Esophagus muscularis mucosa (tissue), 4 donors: ENCODE results near the gene DISP2. TPM values are rescaled to one million over a fixed set of nuclear protein-coding genes. Genes with fewer than 3 reads are reported as not detected.

Experiments used
- DNase-seq: peaks from one replicate; pipeline ENCODE4 v3.0.0-alpha.2; 2017; ENCODE audit errors: extremely low spot score
- H3K27ac ChIP-seq, 4 donors: fragments of 200-600 bp; sonication (generic); replicated peaks in 1 of 4; 1 replicate in 3 of 4; 2 replicates in 1 of 4; pipeline ENCODE4 v1.5.1; 2016 to 2019; ENCODE audit warnings: mild to moderate bottlenecking in 1 of 4
- H3K27me3 ChIP-seq, 4 donors: fragments of 200-600 bp; sonication (generic); one replicate each; pipeline versions ENCODE4 v1.5.1 to v1.6.0; 2016 to 2019
- H3K36me3 ChIP-seq, 4 donors: fragments of 200-600 bp; sonication (generic); one replicate each; pipeline ENCODE4 v1.5.1; 2016 to 2019
- H3K4me1 ChIP-seq, 4 donors: fragments of 200-600 bp; sonication (generic); one replicate each; pipeline ENCODE4 v1.5.1; 2016 to 2019
- H3K4me3 ChIP-seq, 4 donors: fragments of 200-600 bp; sonication (generic); 1 replicate in 2 of 4; 2 replicates in 2 of 4; pipeline ENCODE4 v1.5.1; 2016 to 2019; ENCODE audit warnings: mild to moderate bottlenecking in 4 of 4, moderate library complexity in 1 of 4
- H3K9me3 ChIP-seq, 4 donors: fragments of 200-600 bp; sonication (generic); 1 replicate in 3 of 4; 2 replicates in 1 of 4; pipeline ENCODE4 v1.5.1; 2016 to 2019
- CTCF ChIP-seq, 3 experiments: fragments of 200-600 bp in 2 of 3; fragments of 450-650 bp in 1 of 3; sonication (generic) in 2 of 3; IDR thresholded peaks; one replicate each; pipeline ENCODE4 v1.5.1; 2017 to 2019; ENCODE audit warnings: antibody characterized with exemption in 3 of 3, mild to moderate bottlenecking in 2 of 3, moderate library complexity in 1 of 3
- EP300 ChIP-seq: sonication (generic); formaldehyde crosslinking; IDR thresholded peaks from one replicate; pipeline ENCODE4 v1.6.1; 2017; ENCODE audit warnings: antibody characterized with exemption
- POLR2A ChIP-seq: fragments of 450-650 bp; IDR thresholded peaks from one replicate; pipeline ENCODE4 v1.6.1; 2017; ENCODE audit warnings: antibody characterized with exemption, moderate library complexity, mild to moderate bottlenecking, low read depth
- POLR2AphosphoS5 ChIP-seq, 2 donors: sonication (generic); formaldehyde crosslinking; IDR thresholded peaks; one replicate each; pipeline ENCODE4 v1.6.1; 2017; ENCODE audit warnings: antibody characterized with exemption in 2 of 2
- WGBS: methylation state at CpG from one replicate; pipeline ENCODE4 v1.1.5; 2018; 5-methylcytosine and 5-hydroxymethylcytosine counted together
- intact Hi-C: fragments of 100-400 bp; cut with DNase I; formaldehyde crosslinking; loops from one replicate; pipeline ENCODE4 v1.15.1; 2023
- total RNA-seq, 4 donors: library from RNA; depleted of rRNA; stranded (reverse); fragments of >200 nt; gene quantifications; one replicate each; pipeline versions ENCODE4 v1.1.0 to v1.2.1, GENCODE V29; 2016

DISP2 gene
- total RNA-seq, 4 donors from 2014 or later: 0.13 to 0.42 (median 0.26) TPM

DNA sequence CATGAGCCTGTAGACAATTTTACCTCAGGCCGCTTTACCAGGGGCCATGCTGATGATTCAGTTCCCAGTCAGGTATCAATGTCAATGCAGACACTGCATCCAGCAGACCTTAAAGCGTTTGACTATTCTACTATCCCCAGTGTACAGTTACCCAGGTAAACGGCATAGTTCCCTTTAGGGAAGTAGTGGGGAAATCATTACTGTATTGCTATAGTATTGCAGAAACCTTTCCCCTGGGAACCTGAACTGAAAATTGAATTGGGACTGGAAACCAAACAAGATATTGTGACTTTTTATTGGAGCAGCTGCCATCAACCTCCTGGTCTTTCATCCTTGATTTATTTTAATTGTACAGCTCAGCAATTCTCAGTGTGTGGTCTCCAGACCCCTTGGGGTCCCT, 41.1 kb upstream of the DISP2 start:
- intact Hi-C loops: loop anchor here (5.0 kb wide), 1 partner anchor 35 kb away; the partner anchor contains the start of gene ANKRD63

GRCh38 chr15:40317580-40317979, 40.4 kb upstream of the DISP2 start:
- intact Hi-C loops: loop anchor here (5.0 kb wide), 1 partner anchor 35 kb away; the partner anchor contains the start of gene ANKRD63
- Histone ChIP-seq H3K9me3 (no peaks in the 10 kb centered on the region), H3K4me3 (no peak overlapping the region), H3K27me3 (no peaks in the 10 kb centered on the region), H3K4me1 (peaks cover 0 to 33% (median 27%) of the 10 kb centered on the region in 4 donors), H3K27ac (no peak overlapping the region), H3K36me3 (no peaks in the 10 kb centered on the region)
- TF ChIP-seq POLR2AphosphoS5 (IDR thresholded peaks at IDR 0.05) (no peak), CTCF (IDR thresholded peaks at IDR 0.05) (no peak), EP300 (no peak), POLR2A (no peak)
- no peak for DNase-seq
- 66% methylated on average over 4 of the region's 4 CpGs for WGBS

More for the DNA sequence above, 41.1 kb upstream of the DISP2 start:
- TF ChIP-seq EP300 (no peak), CTCF (IDR thresholded peaks at IDR 0.05) (no peak), POLR2A (no peak), POLR2AphosphoS5 (IDR thresholded peaks at IDR 0.05) (no peak)
- no peak overlapping the region for H3K4me3 ChIP-seq
- 88% methylated on average over 3 of the region's 3 CpGs for WGBS
- DNase-seq: no peak
- peaks cover 0 to 26% (median 21%) of the 10 kb centered on the region in 4 donors for H3K4me1 ChIP-seq
- no peaks in the 10 kb centered on the region for H3K36me3 ChIP-seq
- H3K27me3 ChIP-seq: no peaks in the 10 kb centered on the region
- no peak overlapping the region for H3K27ac ChIP-seq
- no peaks in the 10 kb centered on the region for H3K9me3 ChIP-seq

DNA sequence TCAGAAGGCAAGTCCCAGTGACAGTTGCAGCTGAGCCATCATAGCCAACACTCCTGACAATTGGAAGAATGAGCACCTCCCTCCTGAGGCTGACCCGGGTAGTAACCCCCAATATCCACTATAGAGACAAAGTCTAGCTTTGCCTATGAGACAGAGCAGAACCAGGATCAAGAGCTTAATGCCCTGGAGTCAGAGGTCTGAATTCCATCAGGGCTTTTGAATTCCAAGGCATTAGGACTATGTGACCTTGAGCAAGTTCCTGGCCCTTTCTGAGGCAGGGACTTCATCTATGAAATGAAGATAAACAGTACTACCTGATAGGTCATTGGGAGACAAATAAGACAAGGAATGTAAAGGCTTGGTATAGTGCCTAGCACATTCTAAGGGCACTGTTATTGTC, 37.6 kb upstream of the DISP2 start:
- intact Hi-C loops: loop anchor here (2.0 to 5.0 kb wide), 2 partner anchors 47 to 102 kb away; no protein-coding TSS in a partner anchor
- Histone ChIP-seq H3K4me3 (no peak overlapping the region), H3K36me3 (no peaks in the 10 kb centered on the region), H3K9me3 (no peaks in the 10 kb centered on the region), H3K27me3 (no peaks in the 10 kb centered on the region), H3K27ac (peak overlapping the region in 2 of 4 donors; percentile 95 to 98), H3K4me1 (peaks cover 10 to 41% (median 34%) of the 10 kb centered on the region in 4 donors)
- TF ChIP-seq POLR2AphosphoS5 (IDR thresholded peaks at IDR 0.05) (no peak), CTCF (IDR thresholded peaks at IDR 0.05) (no peak), POLR2A (no peak), EP300 (no peak)
- WGBS: 91% methylated on average over 1 of the region's 1 CpG
- DNase-seq: no peak

- Histone ChIP-seq H3K27ac (peak overlapping the region; percentile 86 to 98 (median 96)), H3K4me3 (no peak overlapping the region), H3K4me1 (peaks cover 16 to 47% (median 40%) of the 10 kb centered on the region in 4 donors), H3K27me3 (no peaks in the 10 kb centered on the region), H3K9me3 (no peaks in the 10 kb centered on the region), H3K36me3 (no peaks in the 10 kb centered on the region)
- TF ChIP-seq EP300 (no peak), CTCF (IDR thresholded peaks at IDR 0.05) (peak; percentile 90 to 97 (median 93))
- no peak for DNase-seq
- WGBS: 2% methylated on average over 2 of the region's 2 CpGs
- intact Hi-C loops: loop anchor here (2.0 to 5.0 kb wide), 2 partner anchors 46 to 102 kb away; no protein-coding TSS in a partner anchor
Observed at GRCh38 chr15:40320931-40321371, 37.1 kb upstream of the DISP2 start.
